Naive B cell (primary cell): ENCODE data around the gene VIT. TPM values are rescaled to one million over a fixed set of nuclear protein-coding genes. Genes with fewer than 3 reads are reported as not detected.

Experiments
- ATAC-seq, 2 donors: fragments of 150-1000 bp; cut with Tn5 transposase; 2 replicates each; pipeline ENCODE4 v1.10.0; 2021; ENCODE audit warnings: low read depth in 2 of 2, mild to moderate bottlenecking in 2 of 2, moderate library complexity in 2 of 2
- DNase-seq: peaks from one replicate; pipeline ENCODE4 v3.0.0; 2022
- H3K27ac Mint-ChIP-seq, 6 donors: one replicate each; pipeline ENCODE4 v1.8.0; 2020 to 2022; ENCODE audit warnings: mild to moderate bottlenecking in 6 of 6, mixed read lengths in 6 of 6, moderate library complexity in 5 of 6, inconsistent platforms in 2 of 6
- H3K27me3 Mint-ChIP-seq, 3 donors: one replicate each; pipeline ENCODE4 v1.8.0; 2021 to 2022; ENCODE audit warnings: mixed read lengths in 3 of 3, mild to moderate bottlenecking in 1 of 3
- H3K36me3 Mint-ChIP-seq, 2 donors: one replicate each; pipeline ENCODE4 v1.8.0; 2020 to 2022; ENCODE audit warnings: mixed read lengths in 2 of 2, inconsistent platforms in 1 of 2, mild to moderate bottlenecking in 1 of 2
- H3K4me1 Mint-ChIP-seq, 3 donors: one replicate each; pipeline ENCODE4 v1.8.0; 2020 to 2022; ENCODE audit warnings: mixed read lengths in 3 of 3, inconsistent platforms in 1 of 3, mild to moderate bottlenecking in 1 of 3, moderate library complexity in 1 of 3
- H3K4me3 Mint-ChIP-seq, 8 donors: one replicate each; pipeline ENCODE4 v1.8.0; 2020 to 2022; ENCODE audit warnings: mild to moderate bottlenecking in 8 of 8, mixed read lengths in 8 of 8, moderate library complexity in 8 of 8, inconsistent platforms in 2 of 8
- H3K9me3 Mint-ChIP-seq, 7 donors: one replicate each; pipeline ENCODE4 v1.8.0; 2020 to 2022; ENCODE audit warnings: mixed read lengths in 7 of 7, mild to moderate bottlenecking in 5 of 7, inconsistent platforms in 2 of 7, moderate library complexity in 1 of 7
- polyA plus RNA-seq, 6 donors: library from polyadenylated mRNA; unstranded; fragments of 300-500 nt; fragmentation: Illumina TruSeq; gene quantifications; one replicate each; pipeline ENCODE4 v1.2.3, GENCODE V29; 2021; ENCODE audit warnings: low read depth in 6 of 6

Gene VIT
- polyA plus RNA-seq, 6 donors from 2014 or later = not detected

GRCh38 chr2:36706021-36706876 is 9.7 kb downstream of the VIT start:
- H3K9me3 Mint-ChIP-seq = peaks cover 3 to 14% (median 10%) of the 10 kb centered on the region in 7 donors
- H3K27me3 Mint-ChIP-seq = peaks cover 5 to 9% (median 6%) of the 10 kb centered on the region in 3 donors
- DNase-seq (no peak), ATAC-seq (no peak)
- H3K36me3 Mint-ChIP-seq = peaks cover 4 to 6% of the 10 kb centered on the region in 2 donors
- H3K27ac Mint-ChIP-seq = peak overlapping the region in 1 of 6 donors; percentile 14
- H3K4me1 Mint-ChIP-seq = no peaks in the 10 kb centered on the region
- no peak overlapping the region for H3K4me3 Mint-ChIP-seq

DNA sequence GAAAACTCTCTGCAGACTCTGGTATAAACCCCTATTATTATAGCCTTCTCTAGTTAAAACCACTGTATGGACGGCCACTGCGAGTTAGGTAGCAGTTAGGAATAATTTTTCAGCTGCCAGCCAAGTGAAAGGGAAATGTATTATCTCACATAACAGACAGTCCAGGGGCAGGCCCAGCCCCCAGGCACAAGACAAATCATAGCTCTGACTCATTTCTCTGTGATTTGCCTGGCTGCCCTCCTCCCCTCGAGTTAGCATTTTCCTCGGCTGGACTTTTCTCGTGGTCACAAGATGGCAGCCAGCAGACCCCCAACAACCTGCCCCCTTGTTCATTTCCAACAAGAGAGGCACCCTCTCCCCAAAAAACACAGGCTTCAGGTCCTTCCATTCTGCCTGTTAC is 10.5 kb downstream of the VIT start:
- Mint-ChIP-seq H3K36me3 (peaks cover 4 to 8% of the 10 kb centered on the region in 2 donors), H3K4me3 (no peak overlapping the region), H3K27me3 (peaks cover 5 to 9% (median 6%) of the 10 kb centered on the region in 3 donors), H3K27ac (no peak overlapping the region), H3K4me1 (no peaks in the 10 kb centered on the region), H3K9me3 (peaks cover 3 to 14% (median 10%) of the 10 kb centered on the region in 7 donors)
- no peak for ATAC-seq
- DNase-seq = no peak

DNA sequence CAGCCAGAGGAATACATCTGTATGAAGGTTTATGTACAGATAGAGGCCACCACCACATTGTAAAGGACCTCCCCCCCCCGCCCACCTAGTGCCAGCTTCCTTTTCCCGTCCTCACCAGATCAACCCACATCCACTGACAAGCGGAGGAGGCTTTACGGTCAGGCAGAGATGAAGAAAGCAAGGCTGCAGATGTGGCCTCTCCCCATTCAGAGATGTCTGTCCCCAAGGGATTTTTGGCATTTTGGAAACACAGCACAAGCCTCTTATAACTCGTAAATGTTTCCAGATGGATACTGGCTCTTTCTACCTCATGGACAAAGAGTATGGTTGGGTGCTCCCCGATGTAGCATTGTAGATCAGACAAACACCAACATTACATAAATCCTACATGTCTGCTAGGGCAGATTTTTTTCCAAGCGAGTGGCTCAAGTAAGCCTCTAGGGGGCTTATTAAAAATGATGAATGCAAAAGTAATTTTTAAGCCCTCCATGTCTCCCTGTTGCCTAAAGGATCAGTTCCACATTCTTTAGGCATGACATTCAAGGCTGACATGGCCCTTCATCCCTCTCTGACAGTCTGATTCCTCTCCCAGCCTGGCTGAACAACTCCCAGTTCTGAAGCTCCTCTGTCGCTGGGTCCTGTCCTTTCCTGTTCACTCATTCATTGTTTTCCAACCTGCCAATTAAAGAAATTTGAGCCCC is 11.7 kb downstream of the VIT start:
- Mint-ChIP-seq H3K27ac (no peak overlapping the region), H3K9me3 (peaks cover 3 to 14% (median 10%) of the 10 kb centered on the region in 7 donors), H3K27me3 (peaks cover 5 to 9% (median 7%) of the 10 kb centered on the region in 3 donors), H3K36me3 (peaks cover 4 to 8% of the 10 kb centered on the region in 2 donors), H3K4me3 (no peak overlapping the region), H3K4me1 (no peaks in the 10 kb centered on the region)
- DNase-seq (no peak), ATAC-seq (no peak)

DNA sequence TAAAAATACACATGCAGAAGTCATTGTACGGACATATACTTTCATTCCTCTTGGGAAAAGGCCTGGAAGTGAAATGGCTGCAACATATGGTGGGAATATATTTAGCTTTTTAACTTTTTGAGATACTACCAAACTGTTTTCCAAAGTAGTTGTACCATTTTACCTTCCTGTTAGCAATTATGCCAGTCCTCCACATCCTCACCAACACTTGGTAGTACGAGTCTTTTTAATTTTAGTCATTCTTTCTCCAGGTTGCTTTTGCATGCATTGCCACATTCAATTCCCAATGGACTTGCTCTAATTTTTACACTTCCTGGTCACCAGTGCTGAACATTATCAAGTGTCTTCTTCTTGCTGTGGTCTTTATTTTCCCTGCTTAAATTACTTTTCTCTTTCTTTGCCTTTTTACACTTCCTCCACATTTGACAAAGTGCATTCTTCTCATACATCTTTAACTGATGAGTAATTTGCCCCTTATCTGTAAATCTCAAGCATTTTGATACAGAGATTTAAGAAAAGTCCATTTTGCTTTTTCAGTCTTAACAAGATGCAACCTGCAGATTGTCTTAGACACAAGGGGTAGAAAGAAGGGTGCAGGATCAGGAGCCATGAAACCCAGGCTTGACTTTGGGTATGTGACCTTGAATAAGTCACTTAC is 14.5 kb downstream of the VIT start:
- no peaks in the 10 kb centered on the region for H3K4me1 Mint-ChIP-seq
- peaks cover 5 to 10% (median 9%) of the 10 kb centered on the region in 3 donors for H3K27me3 Mint-ChIP-seq
- H3K9me3 Mint-ChIP-seq = peaks cover 3 to 14% (median 10%) of the 10 kb centered on the region in 7 donors
- ATAC-seq = no peak
- H3K4me3 Mint-ChIP-seq = no peak overlapping the region
- H3K27ac Mint-ChIP-seq = no peak overlapping the region
- peaks cover 4 to 8% of the 10 kb centered on the region in 2 donors for H3K36me3 Mint-ChIP-seq
- DNase-seq = no peak

- peaks cover 3 to 14% (median 10%) of the 10 kb centered on the region in 7 donors for H3K9me3 Mint-ChIP-seq
Observed at GRCh38 chr2:36711741-36712314, 15.3 kb downstream of the VIT start.

DNA sequence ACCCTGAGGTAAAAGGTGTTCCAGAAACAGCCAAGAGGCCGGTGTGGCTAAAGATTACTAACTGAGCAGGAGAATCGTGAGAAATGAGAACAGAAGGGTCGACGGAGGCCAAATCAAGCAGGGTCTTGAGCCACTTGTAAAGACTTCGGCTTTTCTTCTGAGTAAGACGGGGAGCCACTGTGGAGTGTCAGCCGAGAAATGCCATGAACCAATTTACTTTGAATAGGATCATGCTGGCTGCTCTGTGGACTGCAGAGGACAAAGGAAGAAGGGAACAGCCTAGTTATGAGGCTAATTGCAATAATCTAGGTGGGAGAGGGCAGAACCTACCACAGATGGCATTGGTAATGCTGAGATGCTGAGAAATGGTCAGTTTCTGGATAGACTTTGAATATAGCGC is 16.8 kb downstream of the VIT start:
- Mint-ChIP-seq H3K4me1 (no peaks in the 10 kb centered on the region), H3K27me3 (peaks cover 1 to 4% (median 4%) of the 10 kb centered on the region in 3 donors), H3K4me3 (no peak overlapping the region), H3K36me3 (peaks cover 4 to 8% of the 10 kb centered on the region in 2 donors), H3K27ac (no peak overlapping the region), H3K9me3 (peaks cover 3 to 14% (median 10%) of the 10 kb centered on the region in 7 donors)
- no peak for DNase-seq
- no peak for ATAC-seq

More at GRCh38 chr2:36711741-36712314, 15.3 kb downstream of the VIT start:
- H3K4me3 Mint-ChIP-seq = no peak overlapping the region
- peaks cover 5 to 10% (median 9%) of the 10 kb centered on the region in 3 donors for H3K27me3 Mint-ChIP-seq
- ATAC-seq (no peak), DNase-seq (no peak)
- H3K4me1 Mint-ChIP-seq = no peaks in the 10 kb centered on the region
- no peak overlapping the region for H3K27ac Mint-ChIP-seq
- H3K36me3 Mint-ChIP-seq = peaks cover 4 to 8% of the 10 kb centered on the region in 2 donors

GRCh38 chr2:36716111-36716510 is 19.6 kb downstream of the VIT start:
- H3K4me1 Mint-ChIP-seq = no peaks in the 10 kb centered on the region
- H3K36me3 Mint-ChIP-seq = peaks cover 2 to 11% of the 10 kb centered on the region in 2 donors
- H3K9me3 Mint-ChIP-seq = peaks cover under 1 to 16% (median 6%) of the 10 kb centered on the region in 7 donors
- H3K4me3 Mint-ChIP-seq = no peak overlapping the region
- peaks cover 0 to 4% (median 0%) of the 10 kb centered on the region in 3 donors for H3K27me3 Mint-ChIP-seq
- ATAC-seq (no peak), DNase-seq (no peak)
- peak overlapping the region in 1 of 6 donors; percentile 3 for H3K27ac Mint-ChIP-seq

DNA sequence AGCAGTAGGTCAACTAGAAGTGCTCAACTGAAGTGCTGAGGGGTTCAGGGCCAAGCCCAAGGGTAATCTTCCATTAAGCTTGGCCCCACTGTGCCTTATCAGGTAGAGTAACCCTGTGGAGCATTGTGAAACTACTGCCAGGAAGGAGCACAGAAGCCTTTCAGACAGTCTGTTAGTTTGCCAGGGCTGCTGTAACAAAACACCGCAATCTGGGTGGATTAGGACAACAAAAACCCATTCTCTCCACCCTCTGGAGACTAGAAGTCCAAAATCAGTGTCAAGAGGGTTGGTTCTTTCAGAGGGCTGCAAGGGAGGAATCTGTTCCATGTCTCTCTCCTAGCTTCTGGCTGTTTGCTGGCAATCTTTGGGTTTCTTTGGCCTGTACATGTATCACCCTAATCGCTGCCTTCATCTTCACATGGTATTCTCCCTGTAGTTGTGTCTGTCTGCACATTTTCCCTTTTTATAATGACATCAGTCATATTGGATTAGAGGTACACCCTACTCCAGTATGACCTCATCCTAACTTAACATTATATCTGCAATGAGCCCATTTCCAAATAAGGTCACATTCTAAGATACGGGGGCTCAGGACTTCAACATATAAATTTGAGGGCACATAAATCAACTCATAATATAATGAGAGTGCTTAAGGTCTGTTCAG is 21.2 kb downstream of the VIT start:
- Mint-ChIP-seq H3K27me3 (peaks cover 0 to 4% (median 0%) of the 10 kb centered on the region in 3 donors), H3K36me3 (peaks cover 0 to 8% of the 10 kb centered on the region in 2 donors), H3K4me1 (no peaks in the 10 kb centered on the region), H3K4me3 (no peak overlapping the region), H3K27ac (no peak overlapping the region), H3K9me3 (peaks cover 0 to 14% (median 5%) of the 10 kb centered on the region in 7 donors)
- ATAC-seq (no peak), DNase-seq (no peak)

DNA sequence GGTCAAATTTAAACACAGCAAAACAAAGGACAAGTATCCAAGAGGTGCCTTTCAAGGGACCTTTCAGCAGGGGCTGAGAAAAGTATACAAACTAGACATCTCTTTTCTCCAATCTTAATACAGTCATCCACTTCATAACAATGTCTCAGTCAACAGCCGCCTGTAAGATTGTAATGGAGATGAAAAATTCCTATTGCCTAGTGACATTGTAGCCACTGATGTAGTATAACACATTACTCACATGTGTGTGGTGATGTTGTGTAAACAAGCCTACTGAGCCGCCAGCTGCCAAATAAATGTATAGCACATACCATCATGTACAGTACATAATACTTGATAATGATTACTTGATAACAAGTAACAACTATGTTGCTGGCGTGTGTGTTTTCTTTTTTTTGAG is 31.0 kb downstream of the VIT start:
- H3K4me1 Mint-ChIP-seq = no peaks in the 10 kb centered on the region
- peaks cover 0 to 7% (median 5%) of the 10 kb centered on the region in 7 donors for H3K9me3 Mint-ChIP-seq
- H3K36me3 Mint-ChIP-seq = no peaks in the 10 kb centered on the region

DNA sequence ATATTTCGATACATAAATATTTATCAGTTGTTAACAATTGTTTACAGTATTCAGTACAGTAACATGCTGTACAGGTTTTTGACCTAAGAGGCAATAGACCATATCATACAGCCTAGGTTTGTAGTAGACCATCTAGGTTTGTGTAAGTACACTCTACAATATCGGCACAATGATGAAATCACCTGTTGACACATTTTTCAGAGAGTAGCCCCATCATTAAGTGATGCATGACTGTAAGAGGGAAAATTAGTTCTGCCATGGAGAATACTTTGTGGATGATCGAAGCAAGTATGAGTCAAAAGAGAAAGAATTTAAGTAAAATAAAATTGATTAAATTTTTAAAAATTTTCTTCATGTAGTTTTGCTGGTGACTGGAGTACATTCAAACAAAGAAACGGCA is 32.6 kb downstream of the VIT start:
- Mint-ChIP-seq H3K9me3 (peaks cover 0 to 10% (median 5%) of the 10 kb centered on the region in 7 donors), H3K27me3 (peaks cover 4 to 21% (median 5%) of the 10 kb centered on the region in 3 donors), H3K4me3 (no peak overlapping the region), H3K27ac (no peak overlapping the region), H3K4me1 (no peaks in the 10 kb centered on the region), H3K36me3 (no peaks in the 10 kb centered on the region)
- DNase-seq (no peak), ATAC-seq (no peak)

More for the DNA sequence above, 31.0 kb downstream of the VIT start:
- Mint-ChIP-seq H3K27me3 (peaks cover 1 to 11% (median 4%) of the 10 kb centered on the region in 3 donors), H3K27ac (no peak overlapping the region), H3K4me3 (no peak overlapping the region)
- ATAC-seq = no peak
- no peak for DNase-seq

DNA sequence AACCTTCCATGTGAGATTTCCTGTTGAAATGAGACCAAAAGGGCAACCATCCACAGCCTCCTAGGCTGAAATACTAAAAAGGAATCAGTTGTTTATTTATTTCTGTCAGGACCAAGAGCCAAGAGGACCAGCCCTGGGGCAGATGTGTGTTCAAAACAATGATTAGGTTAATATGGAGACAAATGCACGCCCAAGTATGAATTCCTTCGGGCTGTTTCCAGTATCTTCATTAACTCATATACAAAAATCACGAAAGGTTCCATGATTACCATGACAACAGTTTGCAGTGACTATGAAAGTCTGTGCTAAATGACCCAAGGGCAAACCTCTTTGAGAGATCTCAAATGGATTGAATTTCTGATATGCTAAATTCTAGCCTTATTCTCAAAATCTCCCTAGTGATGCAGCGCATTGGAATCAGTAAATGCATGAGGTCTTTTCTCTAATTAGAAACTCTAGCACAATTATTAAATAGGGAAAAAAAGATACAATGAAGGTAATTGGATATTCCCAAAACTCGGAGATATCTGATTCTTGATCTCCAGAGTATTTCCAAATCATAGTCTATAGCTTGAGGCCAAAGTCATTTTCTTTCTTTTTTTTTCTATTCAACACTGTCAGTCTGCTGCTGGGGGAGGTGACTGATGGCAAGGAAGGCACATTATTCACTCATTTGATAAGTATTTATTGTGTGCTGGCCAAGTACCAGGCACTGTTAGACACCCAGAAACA is 35.6 kb downstream of the VIT start:
- peaks cover 0 to 10% (median 5%) of the 10 kb centered on the region in 7 donors for H3K9me3 Mint-ChIP-seq
- no peak overlapping the region for H3K27ac Mint-ChIP-seq
- H3K36me3 Mint-ChIP-seq = no peaks in the 10 kb centered on the region
- no peaks in the 10 kb centered on the region for H3K4me1 Mint-ChIP-seq
- DNase-seq = no peak
- H3K27me3 Mint-ChIP-seq = peaks cover 4 to 21% (median 5%) of the 10 kb centered on the region in 3 donors
- no peak for ATAC-seq
- H3K4me3 Mint-ChIP-seq = no peak overlapping the region

DNA sequence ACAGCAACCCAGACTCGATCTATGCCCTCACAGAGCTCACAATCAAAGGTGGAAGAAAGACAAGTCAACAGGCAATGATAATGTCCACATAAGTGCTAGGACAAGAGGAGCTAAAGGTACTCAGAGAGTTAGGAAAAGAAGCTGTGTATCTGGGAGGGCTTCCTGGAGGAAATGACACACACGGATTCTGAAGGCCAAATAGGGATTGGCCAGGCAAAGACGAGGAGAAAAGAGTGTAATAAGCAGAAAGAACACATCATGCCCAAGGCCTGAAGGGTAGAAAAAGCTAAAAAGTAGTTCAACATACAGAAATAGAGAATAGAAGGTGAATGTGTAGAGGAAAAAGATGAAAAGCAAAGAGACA is 36.1 kb downstream of the VIT start:
- Mint-ChIP-seq H3K36me3 (no peaks in the 10 kb centered on the region), H3K4me3 (no peak overlapping the region), H3K9me3 (peaks cover 0 to 10% (median 5%) of the 10 kb centered on the region in 7 donors), H3K4me1 (no peaks in the 10 kb centered on the region), H3K27me3 (peaks cover 4 to 21% (median 5%) of the 10 kb centered on the region in 3 donors), H3K27ac (no peak overlapping the region)
- ATAC-seq = no peak
- DNase-seq = no peak
